Stimulated activated CD8-positive, alpha-beta memory T cell treated with anti-CD3 and anti-CD28 coated beads, Interleukin-12 subunit alpha, Interleukin-12 subunit beta, amount 100 ng/mL, for 4 hours (primary cell): ENCODE results near the gene SIGMAR1.
"Not testable (repeated sequence)": the region's sequence is repeated elsewhere in the genome, so short reads cannot be mapped to it uniquely, and the experiment has no call there.

ENCODE experiments used
- DNase-seq: peaks from one replicate; pipeline ENCODE4 v3.0.0-alpha.2; 2020; ENCODE audit warnings: low read depth

Gene SIGMAR1

GRCh38 chr9:34654323-34655051 lies 16.9 kb upstream of the SIGMAR1 start:
- no peak for DNase-seq

GRCh38 chr9:34653151-34654072 lies 15.8 kb upstream of the SIGMAR1 start:
- DNase-seq: no peak

- no peak for DNase-seq
These were observed 15.0 kb upstream of the SIGMAR1 start for GRCh38 chr9:34652602-34653000.

- DNase-seq: no peak
These were observed 14.5 kb upstream of the SIGMAR1 start, which contains the start of gene IL11RA for GRCh38 chr9:34651876-34652601. IL11RA (plus strand) TSS chr9:34652185; CDS start chr9:34655218, 3,033 bp downstream.

- DNase-seq: no peak
These were observed 13.7 kb upstream of the SIGMAR1 start for GRCh38 chr9:34651321-34651720.

GRCh38 chr9:34650816-34651215 lies 13.2 kb upstream of the SIGMAR1 start:
- no peak for DNase-seq

GRCh38 chr9:34648673-34649072 lies 11.1 kb upstream of the SIGMAR1 start:
- DNase-seq: no peak

- DNase-seq: no peak
These were observed 10.1 kb upstream of the SIGMAR1 start for GRCh38 chr9:34647651-34648050.

- no peak for DNase-seq
These were observed 9.5 kb upstream of the SIGMAR1 start for GRCh38 chr9:34647084-34647403.

- DNase-seq: peak; percentile 94
These were observed 8.9 kb upstream of the SIGMAR1 start, which contains the start of gene GALT for GRCh38 chr9:34646211-34647083. GALT (plus strand) TSS chr9:34646675; CDS start chr9:34646705, 30 bp downstream.

GRCh38 chr9:34644766-34645314 lies 7.3 kb upstream of the SIGMAR1 start:
- no peak for DNase-seq

GRCh38 chr9:34642679-34643078 lies 5.1 kb upstream of the SIGMAR1 start:
- no peak for DNase-seq

- not testable (repeated sequence) for DNase-seq
These were observed 1.7 kb upstream of the SIGMAR1 start for GRCh38 chr9:34639322-34639721.

- no peak for DNase-seq
These were observed 505 bp upstream of the SIGMAR1 start for GRCh38 chr9:34638138-34638445.

GRCh38 chr9:34636791-34637355 lies 714 bp downstream of the SIGMAR1 start:
- DNase-seq: no peak

GRCh38 chr9:34635556-34635955 lies 2.0 kb downstream of the SIGMAR1 start:
- no peak for DNase-seq

- DNase-seq: no peak
These were observed 2.9 kb downstream of the SIGMAR1 start for GRCh38 chr9:34634551-34635248.

- DNase-seq: peak; percentile 49
These were observed 3.6 kb downstream of the SIGMAR1 start for GRCh38 chr9:34633851-34634550.

- no peak for DNase-seq
These were observed 4.4 kb downstream of the SIGMAR1 start for GRCh38 chr9:34633166-34633565.
